Immature natural killer cell (primary cell): ENCODE data around the gene HTATIP2. TPM values are rescaled to one million over a fixed set of nuclear protein-coding genes. Genes with fewer than 3 reads are reported as not detected.
A peak's percentile ranks its signal among the peaks of the same experiment; 100 is the strongest.

ENCODE experiments used
- DNase-seq, 3 donors: peaks; one replicate each; pipeline ENCODE4 v3.0.0; 2022; ENCODE audit warnings: mixed read lengths in 1 of 3
- H3K27ac Mint-ChIP-seq, 6 donors: one replicate each; pipeline ENCODE4 v1.8.0; 2020; ENCODE audit warnings: mixed read lengths in 6 of 6, mild to moderate bottlenecking in 5 of 6, inconsistent platforms in 4 of 6, moderate library complexity in 3 of 6
- H3K27me3 Mint-ChIP-seq, 3 donors: one replicate each; pipeline ENCODE4 v1.8.0; 2020 to 2021; ENCODE audit warnings: low read depth in 3 of 3, mild to moderate bottlenecking in 3 of 3, mixed read lengths in 3 of 3, moderate library complexity in 3 of 3, inconsistent platforms in 1 of 3
- H3K36me3 Mint-ChIP-seq, 3 donors: one replicate each; pipeline ENCODE4 v1.8.0; 2020; ENCODE audit warnings: mixed read lengths in 3 of 3, inconsistent platforms in 2 of 3, mild to moderate bottlenecking in 2 of 3
- H3K4me1 Mint-ChIP-seq, 2 donors: one replicate each; pipeline ENCODE4 v1.8.0; 2020; ENCODE audit warnings: inconsistent platforms in 2 of 2, mild to moderate bottlenecking in 2 of 2, mixed read lengths in 2 of 2, moderate library complexity in 1 of 2
- H3K4me3 Mint-ChIP-seq, 5 donors: one replicate each; pipeline ENCODE4 v1.8.0; 2020; ENCODE audit warnings: mild to moderate bottlenecking in 5 of 5, mixed read lengths in 5 of 5, inconsistent platforms in 3 of 5, moderate library complexity in 3 of 5
- H3K9me3 Mint-ChIP-seq, 6 donors: one replicate each; pipeline ENCODE4 v1.8.0; 2020; ENCODE audit warnings: mild to moderate bottlenecking in 6 of 6, mixed read lengths in 6 of 6, inconsistent platforms in 4 of 6, moderate library complexity in 3 of 6
- polyA plus RNA-seq, 3 donors: library from polyadenylated mRNA; unstranded; fragments of 300-500 nt; fragmentation: Illumina TruSeq; gene quantifications; one replicate each; pipeline ENCODE4 v1.2.3, GENCODE V29; 2021

Gene HTATIP2
- 10 to 100 TPM; 61.2 to 67.9 (median 61.6) TPM for polyA plus RNA-seq

- Mint-ChIP-seq H3K4me3 (peak within 1 kb of the TSS; percentile 92 to 95 (median 94)), H3K27ac (peak within 1 kb of the TSS; percentile 88 to 95 (median 92)), H3K27me3 (peaks cover 0 to 5% (median 3%) of the 10 kb centered on the region in 3 donors), H3K9me3 (no peaks in the 10 kb centered on the region), H3K4me1 (peaks cover 47 to 58% of the 10 kb centered on the region in 2 donors), H3K36me3 (peaks cover 0 to 9% (median 3%) of the 10 kb centered on the region in 3 donors)
- DNase-seq, result peak; percentile 75 to 82 (median 80)
These were observed at the start of gene HTATIP2 for GRCh38 chr11:20363500-20364340. Gene HTATIP2 (plus strand): TSS chr11:20363714. CDS start chr11:20364238, 524 bp downstream.

- peaks cover 0 to 3% (median 2%) of the 10 kb centered on the region in 3 donors for H3K27me3 Mint-ChIP-seq
- no peaks in the 10 kb centered on the region for H3K4me1 Mint-ChIP-seq
- H3K27ac Mint-ChIP-seq, result no peak overlapping the region
- DNase-seq, result no peak
- H3K4me3 Mint-ChIP-seq, result no peak overlapping the region
- H3K9me3 Mint-ChIP-seq, result no peaks in the 10 kb centered on the region
- no peaks in the 10 kb centered on the region for H3K36me3 Mint-ChIP-seq
These were observed 47.7 kb upstream of the HTATIP2 start for GRCh38 chr11:20315800-20316199.

GRCh38 chr11:20321177-20321576 is 42.3 kb upstream of the HTATIP2 start:
- H3K27ac Mint-ChIP-seq, result no peak overlapping the region
- no peaks in the 10 kb centered on the region for H3K36me3 Mint-ChIP-seq
- peaks cover 0 to 6% (median 5%) of the 10 kb centered on the region in 3 donors for H3K27me3 Mint-ChIP-seq
- no peak overlapping the region for H3K4me3 Mint-ChIP-seq
- no peak for DNase-seq
- H3K9me3 Mint-ChIP-seq, result peaks cover 0 to 4% (median 0%) of the 10 kb centered on the region in 6 donors
- no peaks in the 10 kb centered on the region for H3K4me1 Mint-ChIP-seq

- Mint-ChIP-seq H3K27me3 (peaks cover 2 to 16% (median 6%) of the 10 kb centered on the region in 3 donors), H3K9me3 (peaks cover 0 to 4% (median 0%) of the 10 kb centered on the region in 6 donors), H3K36me3 (no peaks in the 10 kb centered on the region), H3K27ac (no peak overlapping the region), H3K4me3 (no peak overlapping the region), H3K4me1 (no peaks in the 10 kb centered on the region)
- no peak for DNase-seq
These were observed 36.1 kb upstream of the HTATIP2 start for GRCh38 chr11:20327377-20327935.

- H3K27ac Mint-ChIP-seq, result no peak overlapping the region
- H3K4me1 Mint-ChIP-seq, result no peaks in the 10 kb centered on the region
- H3K36me3 Mint-ChIP-seq, result no peaks in the 10 kb centered on the region
- H3K9me3 Mint-ChIP-seq, result no peaks in the 10 kb centered on the region
- H3K4me3 Mint-ChIP-seq, result no peak overlapping the region
- peaks cover 3 to 19% (median 3%) of the 10 kb centered on the region in 3 donors for H3K27me3 Mint-ChIP-seq
- no peak for DNase-seq
These were observed 27.5 kb upstream of the HTATIP2 start for GRCh38 chr11:20336056-20336455.

- no peak overlapping the region for H3K4me3 Mint-ChIP-seq
- peaks cover 3 to 30% (median 5%) of the 10 kb centered on the region in 3 donors for H3K27me3 Mint-ChIP-seq
- H3K9me3 Mint-ChIP-seq, result no peaks in the 10 kb centered on the region
- H3K27ac Mint-ChIP-seq, result no peak overlapping the region
- peaks cover 0 to 3% (median 0%) of the 10 kb centered on the region in 3 donors for H3K36me3 Mint-ChIP-seq
- DNase-seq, result no peak
- no peaks in the 10 kb centered on the region for H3K4me1 Mint-ChIP-seq
These were observed 25.9 kb upstream of the HTATIP2 start for GRCh38 chr11:20337526-20338154.

GRCh38 chr11:20342347-20343141 is 21.0 kb upstream of the HTATIP2 start:
- Mint-ChIP-seq H3K4me3 (no peak overlapping the region), H3K27ac (no peak overlapping the region), H3K27me3 (peaks cover 9 to 38% (median 10%) of the 10 kb centered on the region in 3 donors), H3K4me1 (no peaks in the 10 kb centered on the region), H3K9me3 (no peaks in the 10 kb centered on the region), H3K36me3 (peaks cover 0 to 3% (median 0%) of the 10 kb centered on the region in 3 donors)
- DNase-seq, result no peak

- Mint-ChIP-seq H3K36me3 (no peaks in the 10 kb centered on the region), H3K27me3 (peaks cover 11 to 14% (median 11%) of the 10 kb centered on the region in 3 donors), H3K9me3 (no peaks in the 10 kb centered on the region), H3K4me1 (no peaks in the 10 kb centered on the region), H3K4me3 (no peak overlapping the region), H3K27ac (no peak overlapping the region)
- no peak for DNase-seq
These were observed 12.4 kb upstream of the HTATIP2 start for GRCh38 chr11:20351136-20351535.

GRCh38 chr11:20351751-20352262 is 11.7 kb upstream of the HTATIP2 start:
- Mint-ChIP-seq H3K27me3 (peaks cover 10 to 11% (median 11%) of the 10 kb centered on the region in 3 donors), H3K27ac (no peak overlapping the region), H3K4me3 (no peak overlapping the region)

GRCh38 chr11:20353829-20354434 is 9.6 kb upstream of the HTATIP2 start:
- Mint-ChIP-seq H3K4me3 (no peak overlapping the region), H3K9me3 (no peaks in the 10 kb centered on the region), H3K27ac (no peak overlapping the region), H3K27me3 (peaks cover 5 to 10% (median 9%) of the 10 kb centered on the region in 3 donors), H3K4me1 (no peaks in the 10 kb centered on the region), H3K36me3 (no peaks in the 10 kb centered on the region)
- peak in 1 of 3 donors; percentile 12 for DNase-seq

More at GRCh38 chr11:20351751-20352262, 11.7 kb upstream of the HTATIP2 start:
- Mint-ChIP-seq H3K36me3 (no peaks in the 10 kb centered on the region), H3K9me3 (no peaks in the 10 kb centered on the region), H3K4me1 (no peaks in the 10 kb centered on the region)
- no peak for DNase-seq

GRCh38 chr11:20355221-20356219 is 8.0 kb upstream of the HTATIP2 start:
- no peak overlapping the region for H3K27ac Mint-ChIP-seq

GRCh38 chr11:20357150-20357549 is 6.4 kb upstream of the HTATIP2 start:
- no peaks in the 10 kb centered on the region for H3K36me3 Mint-ChIP-seq
- H3K27me3 Mint-ChIP-seq, result peaks cover 3 to 5% (median 3%) of the 10 kb centered on the region in 3 donors
- peaks cover 9 to 13% of the 10 kb centered on the region in 2 donors for H3K4me1 Mint-ChIP-seq
- no peak overlapping the region for H3K4me3 Mint-ChIP-seq
- H3K9me3 Mint-ChIP-seq, result no peaks in the 10 kb centered on the region
- H3K27ac Mint-ChIP-seq, result no peak overlapping the region
- DNase-seq, result no peak

More at GRCh38 chr11:20355221-20356219, 8.0 kb upstream of the HTATIP2 start:
- no peak for DNase-seq
- Mint-ChIP-seq H3K4me3 (no peak overlapping the region), H3K9me3 (no peaks in the 10 kb centered on the region), H3K36me3 (no peaks in the 10 kb centered on the region), H3K27me3 (peaks cover 5 to 6% (median 6%) of the 10 kb centered on the region in 3 donors), H3K4me1 (peaks cover 3 to 6% of the 10 kb centered on the region in 2 donors)
